GM10847 (cell line): ENCODE measurements around the gene ENOX1.

Source experiments
- POLR2A ChIP-seq: IDR thresholded peaks from 2 replicates; pipeline ENCODE4 v1.6.1; 2011; ENCODE audit not compliant: insufficient read length; ENCODE audit errors: extremely low read depth

The ENOX1 gene

GRCh38 chr13:43432958-43433357 is 353.8 kb downstream of the ENOX1 start:
- TF ChIP-seq POLR2A = no peak

GRCh38 chr13:43431841-43432240 is 354.9 kb downstream of the ENOX1 start:
- no peak for TF ChIP-seq POLR2A

- no peak for TF ChIP-seq POLR2A
These were observed 355.5 kb downstream of the ENOX1 start for GRCh38 chr13:43431290-43431716.

GRCh38 chr13:43428545-43429296 is 358.1 kb downstream of the ENOX1 start:
- no peak for TF ChIP-seq POLR2A

GRCh38 chr13:43426355-43426754 is 360.4 kb downstream of the ENOX1 start:
- no peak for TF ChIP-seq POLR2A

- TF ChIP-seq POLR2A = no peak
These were observed 361.5 kb downstream of the ENOX1 start for GRCh38 chr13:43425234-43425633.

- TF ChIP-seq POLR2A = no peak
These were observed 362.4 kb downstream of the ENOX1 start for GRCh38 chr13:43424412-43424811.

GRCh38 chr13:43422116-43422515 is 364.7 kb downstream of the ENOX1 start:
- no peak for TF ChIP-seq POLR2A

- TF ChIP-seq POLR2A = no peak
These were observed 372.7 kb downstream of the ENOX1 start for GRCh38 chr13:43414111-43414510.

- no peak for TF ChIP-seq POLR2A
These were observed 375.0 kb downstream of the ENOX1 start for GRCh38 chr13:43411741-43412140.

GRCh38 chr13:43411211-43411610 is 375.6 kb downstream of the ENOX1 start:
- TF ChIP-seq POLR2A = no peak

GRCh38 chr13:43408274-43408673 is 378.5 kb downstream of the ENOX1 start:
- no peak for TF ChIP-seq POLR2A

- TF ChIP-seq POLR2A = no peak
These were observed 379.7 kb downstream of the ENOX1 start for GRCh38 chr13:43407023-43407581.

- no peak for TF ChIP-seq POLR2A
These were observed 381.3 kb downstream of the ENOX1 start for GRCh38 chr13:43405457-43405856.

- no peak for TF ChIP-seq POLR2A
These were observed 384.4 kb downstream of the ENOX1 start for GRCh38 chr13:43402380-43402779.

- no peak for TF ChIP-seq POLR2A
These were observed 385.4 kb downstream of the ENOX1 start for GRCh38 chr13:43401361-43401760.

GRCh38 chr13:43397111-43397510 is 389.7 kb downstream of the ENOX1 start:
- TF ChIP-seq POLR2A = no peak
